Panc1 (cell line): ENCODE measurements around the gene CNGA2. TPM values are rescaled to one million over a fixed set of nuclear protein-coding genes. Genes with fewer than 3 reads are reported as not detected.

Experiments used
- ATAC-seq: fragments of 200-7000 bp; cut with Tn5 transposase; 2 replicates; pipeline ENCODE4 v1.9.1; 2020; ENCODE audit warnings: mild to moderate bottlenecking, moderate library complexity
- BruUV-seq: library from RNA; stranded (reverse); fragments of 400-500 nt; replicated peaks from 2 replicates; lab custom pipeline; 2021; lab: Mats Ljungman, UMichigan
- CTCF ChIA-PET: fragments of 300-600 bp; sonication (Branson Sonifier 250); formaldehyde crosslinking; loops from one replicate; lab custom pipeline; 2022; ENCODE audit warnings: antibody characterized with exemption; lab: Charles Lee
- POLR2A ChIA-PET: fragments of 300-600 bp; sonication (Branson Sonifier 250); formaldehyde crosslinking; loops from one replicate; lab custom pipeline; 2022; ENCODE audit warnings: antibody characterized with exemption; lab: Charles Lee
- DNase-seq: peaks from one replicate; pipeline ENCODE4 v3.0.0-alpha.2; 2010; ENCODE audit warnings: low read depth, low spot score
- H3K27ac ChIP-seq: 2 replicates; pipeline ENCODE4 v1.5.1; 2011; ENCODE audit warnings: mild to moderate bottlenecking, low read length, inconsistent platforms
- H3K27me3 ChIP-seq: fragments of 200-500 bp; sonication (Bioruptor generic); 2 replicates; pipeline ENCODE4 v1.6.0; 2014; ENCODE audit warnings: low read length, inconsistent platforms; ENCODE audit not compliant: control insufficient read depth, insufficient read depth
- H3K36me3 ChIP-seq: fragments of 200-500 bp; sonication (Bioruptor generic); 2 replicates; pipeline ENCODE4 v1.5.1; 2014; ENCODE audit warnings: inconsistent platforms, mild to moderate bottlenecking, low read length, moderate library complexity; ENCODE audit not compliant: control insufficient read depth, insufficient read depth
- H3K4me1 ChIP-seq: 2 replicates; pipeline ENCODE4 v1.5.1; 2011; ENCODE audit warnings: inconsistent platforms, mild to moderate bottlenecking, low read length, moderate library complexity; ENCODE audit not compliant: control insufficient read depth, insufficient read depth
- H3K4me3 ChIP-seq, 2 experiments: 2 replicates each; pipeline ENCODE4 v1.5.1; 2011 to 2012; ENCODE audit warnings: low read depth in 2 of 2, low read length in 2 of 2, mild to moderate bottlenecking in 2 of 2, inconsistent platforms in 1 of 2, moderate library complexity in 1 of 2
- H3K9me3 ChIP-seq: fragments of 200-500 bp; sonication (Bioruptor generic); 2 replicates; pipeline ENCODE4 v1.5.1; 2014; ENCODE audit warnings: low read depth, mild to moderate bottlenecking, inconsistent platforms, low read length, moderate library complexity; ENCODE audit not compliant: control insufficient read depth, insufficient read depth
- CTCF ChIP-seq: fragments of 450-650 bp; IDR thresholded peaks from 2 replicates; pipeline ENCODE4 v1.5.1; 2017; ENCODE audit warnings: mild to moderate bottlenecking
- POLR2AphosphoS5 ChIP-seq: IDR thresholded peaks from 2 replicates; pipeline ENCODE4 v1.6.1; 2012; ENCODE audit warnings: mild to moderate bottlenecking, low read depth, low read length, moderate library complexity
- REST ChIP-seq, 2 experiments: IDR thresholded peaks; 2 replicates each; pipeline ENCODE4 v1.6.1; 2011 to 2012; ENCODE audit warnings: low read depth in 2 of 2, control low read depth in 1 of 2, low read length in 1 of 2, mild to moderate bottlenecking in 1 of 2, moderate library complexity in 1 of 2; ENCODE audit not compliant: insufficient read depth in 1 of 2
- SIN3A ChIP-seq: IDR thresholded peaks from 2 replicates; pipeline ENCODE4 v1.6.1; 2012; ENCODE audit warnings: low read depth, mild to moderate bottlenecking, low read length, moderate library complexity, borderline replicate concordance; ENCODE audit not compliant: insufficient read depth
- TCF7L2 ChIP-seq: IDR thresholded peaks from 2 replicates; pipeline ENCODE4 v1.6.1; 2011; ENCODE audit warnings: mild to moderate bottlenecking, low read depth, low read length, inconsistent platforms
- in situ Hi-C: cut with HindIII; loops from 2 replicates; pipeline ENCODE4 v1.10.0; 2016; ENCODE audit warnings: low sequenced_read_pairs, low pct_unique_long_range_greater_than_20kb
- intact Hi-C: fragments of 100-400 bp; cut with micrococcal nuclease; formaldehyde crosslinking; loops from one replicate; pipeline ENCODE4 v1.10.0; 2022; ENCODE audit not compliant: unreplicated experiment
- total RNA-seq: library from RNA; stranded (reverse); gene quantifications from one replicate; pipeline ENCODE4 v1.2.1, GENCODE V29; 2021; ENCODE audit not compliant: unreplicated experiment

Gene CNGA2
- total RNA-seq, 1 experiment from 2014 or later = not detected

DNA sequence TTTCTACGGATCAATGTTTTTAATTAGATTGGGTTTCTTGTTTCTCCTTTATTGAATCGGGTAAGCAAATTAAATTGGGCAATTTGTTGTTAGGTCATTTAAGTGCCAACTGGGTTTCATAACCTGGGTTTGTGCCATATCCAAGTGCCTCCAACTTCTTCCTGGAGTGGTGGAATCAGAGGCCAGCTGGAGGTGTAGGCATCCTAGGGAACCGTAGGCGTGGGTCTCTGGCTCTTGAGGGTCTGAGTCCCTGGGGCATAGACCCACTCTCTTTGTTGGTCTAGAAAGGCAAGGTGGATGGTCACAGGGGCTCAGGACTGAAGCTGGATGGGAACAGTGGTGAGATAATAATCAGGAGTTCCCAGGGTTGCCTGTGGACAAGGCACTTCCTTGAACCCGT, 18.3 kb downstream of the CNGA2 start:
- TF ChIP-seq CTCF = no peak
- TF ChIP-seq SIN3A = no peak
- TF ChIP-seq REST (IDR thresholded peaks at IDR 0.05; ENCODE audit: insufficient read depth in 1 of 2, low read depth in 2 of 2, low read length in 1 of 2) = no peak
- no peak for TF ChIP-seq TCF7L2
- Histone ChIP-seq H3K4me1 (no peaks in the 10 kb centered on the region), H3K36me3 (no peaks in the 10 kb centered on the region), H3K27me3 (no peaks in the 10 kb centered on the region; the same call in 1 of the 2 replicates), H3K4me3 (no peak overlapping the region), H3K27ac (no peak overlapping the region), H3K9me3 (no peaks in the 10 kb centered on the region)
- intact Hi-C loops = loop anchor here (2.0 to 10.0 kb wide), 3 partner anchors 372 to 1064 kb away; partner anchors contain the start of gene GABRQ
- ChIA-PET POLR2A (no interaction called here), CTCF (interaction anchor here (1.2 to 1.5 kb wide), 2 partner anchors 879 to 883 kb away, joined by 4 to 10 read pairs; no protein-coding TSS in a partner anchor)
- in situ Hi-C loops = no loop called here
- BruUV-seq = no TSS peak
- DNase-seq = no peak
- ATAC-seq = no peak

DNA sequence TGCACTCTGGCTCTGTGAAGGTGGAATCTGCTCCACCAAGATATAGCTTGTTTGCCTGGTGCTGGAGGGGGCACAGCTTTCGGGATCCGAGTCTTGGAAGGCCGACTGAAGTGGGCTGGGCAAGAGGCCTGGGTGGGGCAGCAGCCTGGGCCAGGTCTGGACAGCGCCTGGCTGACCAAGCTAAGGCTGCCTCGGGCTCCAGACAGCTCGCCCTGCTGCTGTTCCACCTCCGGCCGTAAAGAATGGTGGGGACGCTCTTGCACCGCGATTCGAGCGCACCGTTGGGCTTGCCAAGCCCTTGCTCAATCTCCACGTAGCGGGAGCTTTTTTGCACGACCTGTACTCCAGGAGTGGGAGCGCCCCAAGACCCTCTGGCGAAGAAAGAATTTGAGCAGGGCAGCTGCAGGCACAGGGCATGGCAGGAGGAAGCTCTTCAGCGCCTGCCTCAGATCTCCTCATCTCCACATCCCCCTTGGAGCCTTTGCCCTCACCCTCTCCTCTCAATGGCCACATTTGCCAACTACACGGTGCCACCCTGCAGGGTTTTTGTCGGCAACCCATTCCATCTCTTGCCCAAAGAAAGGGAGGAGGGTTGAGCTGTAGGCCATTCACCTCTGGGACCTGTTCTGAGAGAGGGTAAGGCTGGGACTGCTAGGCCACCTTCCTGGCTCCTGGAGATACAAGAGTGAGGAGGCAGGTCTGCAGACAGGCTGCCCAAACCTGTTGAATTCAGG, 18.9 kb downstream of the CNGA2 start:
- BruUV-seq = no TSS peak
- TF ChIP-seq SIN3A (no peak), REST (IDR thresholded peaks at IDR 0.05; ENCODE audit: insufficient read depth in 1 of 2, low read depth in 2 of 2, low read length in 1 of 2) (peak; percentile 54 to 82; a peak in 3 of 4 replicates), TCF7L2 (no peak), POLR2AphosphoS5 (no peak), CTCF (peak; percentile 88)
- peak; percentile 22 for DNase-seq
- intact Hi-C loops = loop anchor here (2.0 to 10.0 kb wide), 3 partner anchors 371 to 1063 kb away; partner anchors contain the start of gene GABRQ
- ATAC-seq = peak; percentile 89
- Histone ChIP-seq H3K27ac (no peak overlapping the region), H3K9me3 (no peaks in the 10 kb centered on the region), H3K4me3 (no peak overlapping the region), H3K27me3 (no peaks in the 10 kb centered on the region; the same call in 1 of the 2 replicates), H3K4me1 (no peaks in the 10 kb centered on the region), H3K36me3 (no peaks in the 10 kb centered on the region)
- ChIA-PET POLR2A (no interaction called here), CTCF (interaction anchor here (1.2 to 1.5 kb wide), 2 partner anchors 879 to 882 kb away, joined by 4 to 10 read pairs; no protein-coding TSS in a partner anchor)
- in situ Hi-C loops = no loop called here
